Measurements from ENCODE around the gene RAN.
"Not testable (repeated sequence)": the region's sequence is repeated elsewhere in the genome, so short reads cannot be mapped to it uniquely, and the experiment has no call there.

RAN gene

GRCh38 chr12:130849561-130850417 is 22.1 kb upstream of the RAN start:
- DNase-seq, result no peak

DNA sequence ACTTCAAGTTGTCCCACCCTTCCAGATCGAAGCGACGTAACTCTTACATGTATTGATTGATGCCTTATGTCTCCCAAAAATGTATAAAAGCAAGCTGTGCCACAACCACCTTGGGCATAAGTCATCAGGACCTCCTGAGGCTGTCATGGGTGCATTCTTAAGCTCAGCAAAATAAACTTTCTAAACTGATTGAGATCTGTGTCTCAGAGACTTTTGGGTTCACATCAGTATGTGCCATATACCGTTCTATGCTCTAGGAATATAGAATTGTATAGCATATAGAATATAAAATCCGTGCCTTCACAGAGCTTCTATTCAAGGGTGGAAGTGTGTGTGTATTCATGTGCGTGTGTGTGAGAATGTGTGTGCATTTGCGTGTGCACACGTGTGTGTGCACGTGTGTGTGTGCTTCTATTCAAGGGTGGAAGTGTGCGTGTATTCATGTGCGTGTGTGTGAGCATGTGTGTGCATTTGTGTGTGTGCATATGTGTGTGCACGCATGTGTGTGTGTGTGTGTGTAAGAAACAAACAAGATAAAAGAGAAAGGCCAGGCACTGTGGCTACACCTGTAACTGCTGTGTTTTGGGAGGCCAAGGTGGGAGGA is 21.3 kb upstream of the RAN start:
- DNase-seq, result no peak

GRCh38 chr12:130856088-130856487 is 15.8 kb upstream of the RAN start:
- no peak for DNase-seq

DNA sequence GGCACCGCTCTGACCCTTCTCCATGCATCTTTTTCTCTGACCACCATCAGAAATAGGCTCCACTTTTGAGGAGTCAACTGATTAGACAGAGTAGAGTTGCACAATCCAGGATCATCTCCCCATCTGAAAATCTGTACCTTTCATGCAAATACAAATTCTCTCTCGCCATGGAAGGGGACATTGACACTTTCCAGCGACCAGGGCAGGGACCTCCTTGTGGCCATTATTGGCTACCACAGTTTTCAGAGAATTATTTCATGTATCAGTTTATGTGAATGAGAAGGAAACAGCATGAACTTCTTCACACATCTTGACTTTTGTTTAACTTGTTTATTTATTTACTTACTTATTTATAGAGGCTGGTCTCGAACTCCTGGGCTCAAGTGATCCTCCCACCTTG is 13.8 kb upstream of the RAN start:
- no peak for DNase-seq

DNA sequence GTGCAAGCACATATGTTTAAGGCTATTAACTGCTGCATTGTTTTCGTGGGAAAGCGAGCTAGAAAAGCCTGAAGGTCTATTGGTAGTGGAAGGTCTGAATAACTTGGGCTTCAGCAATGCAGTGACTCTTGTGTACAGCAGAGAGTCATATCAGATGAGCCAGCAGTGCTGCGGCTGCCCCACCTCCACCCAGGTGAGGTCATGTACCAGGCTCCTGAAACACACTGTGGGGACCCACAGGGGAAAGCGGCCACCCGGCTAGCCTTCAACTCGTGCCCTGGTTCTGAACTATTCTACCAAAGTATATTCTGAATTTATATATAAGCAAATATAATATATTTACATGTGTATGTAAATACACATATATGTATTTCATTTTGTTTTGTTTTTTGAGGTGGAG is 12.7 kb upstream of the RAN start:
- DNase-seq, result no peak

GRCh38 chr12:130860311-130860710 is 11.6 kb upstream of the RAN start:
- no peak for DNase-seq

DNA sequence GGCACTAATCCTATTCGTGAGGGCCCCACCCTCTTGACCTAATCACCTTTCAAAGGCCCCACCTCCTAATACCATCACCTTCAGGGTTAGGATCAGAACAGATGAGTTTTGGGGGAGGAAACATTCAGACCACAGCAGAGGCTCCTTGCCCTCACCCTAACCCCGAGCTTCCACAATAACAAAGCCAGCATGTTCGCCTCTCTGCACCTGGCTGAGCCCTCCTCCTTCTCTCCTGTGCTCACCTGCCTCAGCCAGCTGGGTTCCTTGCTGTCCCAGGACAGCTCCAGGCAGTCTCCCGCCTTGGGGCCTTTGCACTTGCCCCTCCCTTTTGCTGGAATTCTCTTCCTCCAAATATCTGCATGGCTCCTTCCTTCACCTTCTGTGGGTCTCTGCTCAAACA is 9.7 kb upstream of the RAN start:
- no peak for DNase-seq

DNA sequence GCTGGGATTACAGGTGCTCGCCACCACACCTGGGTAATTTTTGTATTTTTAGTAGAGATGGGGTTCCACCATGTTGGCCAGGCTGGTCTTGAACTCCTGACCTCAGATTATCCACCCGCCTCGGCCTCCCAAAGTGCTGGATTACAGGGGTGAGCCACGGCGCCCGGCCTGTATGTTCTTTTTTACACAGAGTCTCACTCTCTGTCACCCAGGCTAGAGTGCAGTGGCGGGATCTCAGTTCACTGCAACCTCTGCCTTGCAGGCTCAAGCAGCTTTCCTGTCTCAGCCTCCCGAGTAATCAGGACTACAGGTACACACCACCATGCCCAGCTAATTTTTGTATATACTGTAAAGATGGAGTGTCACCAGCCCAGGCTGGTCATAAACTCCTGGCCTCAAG is 9.1 kb upstream of the RAN start:
- DNase-seq, result not testable (repeated sequence)

GRCh38 chr12:130863298-130863697 is 8.6 kb upstream of the RAN start:
- DNase-seq, result no peak

DNA sequence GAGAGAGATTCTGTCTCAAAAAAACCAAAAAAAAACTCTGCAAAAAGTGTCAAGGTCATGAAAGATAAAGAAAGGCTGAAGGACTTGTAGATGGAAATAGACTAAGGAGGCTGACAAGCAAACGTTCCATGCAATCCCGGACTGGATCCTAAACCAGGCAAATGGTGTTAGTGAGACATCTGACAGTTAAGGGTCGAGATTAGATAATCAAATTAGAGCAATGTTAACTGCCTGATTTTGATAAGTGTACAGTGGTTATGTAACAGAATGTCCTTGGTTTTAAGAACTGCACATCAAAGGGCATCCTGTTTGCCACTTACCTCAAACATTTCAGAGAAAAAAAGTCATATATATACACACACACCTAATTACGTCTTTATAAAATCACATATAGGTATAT is 3.5 kb upstream of the RAN start:
- no peak for DNase-seq

DNA sequence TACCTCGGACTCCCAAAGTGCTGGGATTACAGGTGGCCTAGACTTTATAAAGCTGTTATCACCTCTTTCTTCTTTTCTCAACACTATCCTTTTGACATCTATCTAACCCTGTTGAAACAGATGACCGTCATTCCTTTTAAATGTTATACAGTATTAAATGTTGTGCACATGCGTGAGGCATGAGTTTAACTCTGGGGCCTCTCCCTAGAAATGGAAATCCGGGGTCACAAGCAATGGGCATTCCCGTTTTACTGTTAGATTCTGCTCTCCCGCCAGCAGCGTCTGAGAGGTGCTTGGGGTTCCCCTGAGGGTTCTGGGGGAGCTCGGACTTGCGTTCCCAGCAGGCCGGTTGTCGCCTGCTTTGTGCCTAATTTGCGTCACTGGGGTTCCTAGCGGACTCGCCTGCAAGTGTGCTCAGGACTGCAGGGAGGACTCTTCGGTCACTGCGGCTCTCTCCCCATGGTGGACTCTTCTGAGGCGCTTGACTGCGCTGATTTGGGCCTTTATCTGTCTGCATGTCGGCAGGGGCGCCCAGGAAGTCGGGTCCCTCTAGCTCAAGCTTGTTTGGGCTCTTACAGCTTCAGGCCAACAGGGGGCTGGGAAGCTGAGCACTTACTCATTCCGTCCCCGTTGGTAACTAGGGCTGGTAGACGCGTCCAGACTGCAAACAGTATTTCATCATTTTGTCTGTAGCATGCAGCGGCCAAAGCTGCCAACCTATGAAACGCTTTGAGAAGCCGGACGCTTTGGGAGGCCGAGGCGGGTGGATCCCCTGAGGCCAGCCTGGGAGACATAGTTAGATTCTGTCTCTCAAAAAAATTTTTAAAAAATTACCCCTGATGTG is 1.2 kb upstream of the RAN start:
- no peak for DNase-seq

- no peak for DNase-seq
Measured at GRCh38 chr12:130872179-130873096, 572 bp downstream of the RAN start.

- DNase-seq, result no peak
Measured at GRCh38 chr12:130873106-130873795, 1.4 kb downstream of the RAN start.

GRCh38 chr12:130873825-130874224 is 2.0 kb downstream of the RAN start:
- DNase-seq, result no peak

DNA sequence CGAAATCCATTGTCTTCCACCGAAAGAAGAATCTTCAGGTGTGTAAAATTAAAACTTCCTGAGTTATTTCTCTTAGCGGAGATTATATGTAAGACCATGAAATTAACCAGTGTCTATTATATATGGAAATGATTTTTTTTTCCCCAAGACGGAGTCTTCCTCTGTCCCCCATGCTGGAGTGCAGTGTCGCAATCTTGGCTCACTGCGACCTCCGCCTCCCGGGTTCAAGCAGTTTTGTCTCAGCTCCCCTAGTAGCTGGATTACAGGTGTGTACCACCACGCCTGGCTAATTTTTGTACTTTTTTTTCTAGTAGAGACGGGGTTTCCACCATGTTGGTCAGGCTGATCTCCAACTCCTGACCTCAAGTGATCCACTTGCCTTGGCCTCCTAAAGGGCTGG is 2.8 kb downstream of the RAN start:
- DNase-seq, result no peak

GRCh38 chr12:130875193-130875592 is 3.3 kb downstream of the RAN start:
- no peak for DNase-seq

DNA sequence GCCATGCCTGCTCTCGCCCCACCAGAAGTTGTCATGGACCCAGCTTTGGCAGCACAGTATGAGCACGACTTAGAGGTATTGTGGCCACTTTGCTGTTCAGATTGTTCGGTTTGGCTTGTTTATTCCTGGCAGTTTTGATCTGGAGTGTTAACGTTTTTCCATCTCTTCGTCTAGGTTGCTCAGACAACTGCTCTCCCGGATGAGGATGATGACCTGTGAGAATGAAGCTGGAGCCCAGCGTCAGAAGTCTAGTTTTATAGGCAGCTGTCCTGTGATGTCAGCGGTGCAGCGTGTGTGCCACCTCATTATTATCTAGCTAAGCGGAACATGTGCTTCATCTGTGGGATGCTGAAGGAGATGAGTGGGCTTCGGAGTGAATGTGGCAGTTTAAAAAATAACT is 3.8 kb downstream of the RAN start:
- DNase-seq, result not testable (repeated sequence)

DNA sequence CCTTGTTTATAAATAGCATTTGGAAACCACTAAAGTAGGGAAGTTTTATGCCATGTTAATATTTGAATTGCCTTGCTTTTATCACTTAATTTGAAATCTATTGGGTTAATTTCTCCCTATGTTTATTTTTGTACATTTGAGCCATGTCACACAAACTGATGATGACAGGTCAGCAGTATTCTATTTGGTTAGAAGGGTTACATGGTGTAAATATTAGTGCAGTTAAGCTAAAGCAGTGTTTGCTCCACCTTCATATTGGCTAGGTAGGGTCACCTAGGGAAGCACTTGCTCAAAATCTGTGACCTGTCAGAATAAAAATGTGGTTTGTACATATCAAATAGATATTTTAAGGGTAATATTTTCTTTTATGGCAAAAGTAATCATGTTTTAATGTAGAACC is 4.4 kb downstream of the RAN start:
- DNase-seq, result no peak

DNA sequence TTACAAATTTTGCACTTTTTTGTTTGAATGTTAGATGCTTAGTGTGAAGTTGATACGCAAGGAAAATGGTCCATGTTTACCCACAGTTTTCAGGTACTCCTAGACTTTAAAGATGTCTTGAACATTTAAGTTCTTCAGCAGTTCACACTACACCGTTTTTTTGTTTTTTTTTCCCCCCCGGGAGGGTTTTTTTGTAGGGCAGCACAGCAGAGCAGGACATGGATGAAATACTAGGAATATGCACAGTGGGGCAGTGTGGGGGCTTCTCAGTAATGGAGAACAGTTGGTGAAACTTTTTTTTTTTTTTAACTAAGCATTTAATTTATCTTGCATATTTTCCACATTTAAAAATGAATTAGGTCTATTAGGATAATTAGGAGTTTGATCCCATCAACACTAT is 4.9 kb downstream of the RAN start:
- no peak for DNase-seq

GRCh38 chr12:130877333-130877732 is 5.5 kb downstream of the RAN start:
- DNase-seq, result no peak

- DNase-seq, result no peak
Measured at GRCh38 chr12:130878193-130879185, 6.6 kb downstream of the RAN start.
